CD4-positive, alpha-beta T cell (primary cell): ENCODE data around the gene ZBTB2. TPM values are rescaled to one million over a fixed set of nuclear protein-coding genes. Genes with fewer than 3 reads are reported as not detected.

Experiments used
- ATAC-seq: fragments of 200-7000 bp; cut with Tn5 transposase; one replicate; pipeline ENCODE4 v1.10.0; 2022; ENCODE audit warnings: mild to moderate bottlenecking; ENCODE audit not compliant: poor library complexity
- CTCF ChIA-PET: fragments of 350-600 bp; sonication (Branson Sonifier 250); formaldehyde crosslinking; loops from one replicate; lab custom pipeline; 2021; ENCODE audit warnings: antibody characterized with exemption, inconsistent platforms; lab: Charles Lee
- POLR2A ChIA-PET: fragments of 350-600 bp; sonication (Branson Sonifier 250); formaldehyde crosslinking; loops from one replicate; lab custom pipeline; 2021; ENCODE audit warnings: antibody characterized with exemption, inconsistent platforms; lab: Charles Lee
- DNase-seq, 14 experiments: peaks; one replicate each; pipeline ENCODE4 v3.0.0-alpha.2; 2013 to 2020; ENCODE audit warnings: mixed read lengths in 2 of 14
- H3K27ac ChIP-seq, 2 donors: one replicate each; pipeline versions ENCODE4 v1.5.1 to v1.7.0; 2013; ENCODE audit warnings: low read length in 2 of 2, low read depth in 1 of 2, mild to moderate bottlenecking in 1 of 2
- H3K27me3 ChIP-seq, 2 experiments: 1 replicate in 1 of 2; 2 replicates in 1 of 2; pipeline versions ENCODE4 v1.6.1 to v1.7.0; 2013; ENCODE audit warnings: low read length in 2 of 2, control low read depth in 1 of 2, mild to moderate bottlenecking in 1 of 2, moderate library complexity in 1 of 2; ENCODE audit not compliant: insufficient read depth in 2 of 2, control insufficient read depth in 1 of 2
- H3K36me3 ChIP-seq: one replicate; pipeline ENCODE4 v1.6.1; 2013; ENCODE audit warnings: low read length, control low read depth; ENCODE audit not compliant: insufficient read depth
- H3K4me1 ChIP-seq: one replicate; pipeline ENCODE4 v1.6.1; 2013; ENCODE audit warnings: low read length, control low read depth; ENCODE audit not compliant: insufficient read depth
- H3K4me3 ChIP-seq: one replicate; pipeline ENCODE4 v1.5.1; 2013; ENCODE audit warnings: mild to moderate bottlenecking, low read length, moderate library complexity
- H3K9me3 ChIP-seq, 2 experiments: 1 replicate in 1 of 2; 2 replicates in 1 of 2; pipeline versions ENCODE4 v1.6.1 to v1.7.0; 2013; ENCODE audit warnings: low read length in 2 of 2, mild to moderate bottlenecking in 2 of 2, control low read depth in 1 of 2, moderate library complexity in 1 of 2; ENCODE audit not compliant: control insufficient read depth in 1 of 2, insufficient read depth in 1 of 2
- H3K27ac Mint-ChIP-seq: one replicate; pipeline ENCODE4 v1.8.0; 2020; ENCODE audit warnings: mixed read lengths
- H3K27me3 Mint-ChIP-seq: one replicate; pipeline ENCODE4 v1.8.0; 2021; ENCODE audit warnings: mixed read lengths
- H3K36me3 Mint-ChIP-seq: one replicate; pipeline ENCODE4 v1.8.0; 2021; ENCODE audit warnings: low read depth, mixed read lengths
- H3K4me1 Mint-ChIP-seq: one replicate; pipeline ENCODE4 v1.8.0; 2021; ENCODE audit warnings: low read depth, mixed read lengths
- H3K4me3 Mint-ChIP-seq: one replicate; pipeline ENCODE4 v1.8.0; 2020; ENCODE audit warnings: mild to moderate bottlenecking, mixed read lengths
- H3K9me3 Mint-ChIP-seq: one replicate; pipeline ENCODE4 v1.8.0; 2020; ENCODE audit warnings: mixed read lengths
- intact Hi-C, 2 experiments: fragments of 100-400 bp; cut with DNase I in 1 of 2; cut with micrococcal nuclease in 1 of 2; formaldehyde crosslinking; loops; one replicate each; pipeline versions ENCODE4 v1.15.1 to v1.9.0; 2023 to 2025; cut with DNase I, micrococcal nuclease
- total RNA-seq, 174 experiments: library from RNA in 2 of 174; stranded (reverse) in 2 of 174; gene quantifications; one replicate each; pipeline ENCODE4 v1.2.3 and lab custom pipeline; 2021 to 2026
- TF ChIP-seq, protein P1 (sequence below): fragments of 200-600 bp; IDR thresholded peaks from one replicate; pipeline ENCODE4 v1.8.0; 2022; ENCODE audit warnings: antibody characterized with exemption, mild to moderate bottlenecking

Gene ZBTB2
- total RNA-seq, 2 experiments from 2014 or later, result 18.6 to 19.1 TPM

DNA sequence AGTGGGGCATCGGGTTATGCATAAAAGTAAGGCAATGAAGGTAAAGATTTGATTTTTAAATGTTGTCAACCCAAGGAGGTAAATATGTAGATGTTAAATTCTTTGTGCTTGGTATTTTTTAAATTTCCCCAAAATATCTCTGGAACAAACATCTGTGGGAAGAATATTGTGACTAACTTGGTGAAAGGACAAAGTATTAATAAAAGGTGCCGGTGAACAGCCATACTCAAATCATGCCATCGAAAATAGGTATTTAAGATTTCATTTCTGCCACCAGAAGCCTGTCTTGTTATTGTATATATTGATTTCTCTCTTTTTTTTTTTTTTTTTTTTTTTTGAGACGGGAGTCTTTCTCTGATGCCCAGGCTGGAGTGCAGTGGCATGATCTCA, 12.6 kb upstream of the ZBTB2 start:
- DNase-seq, result no peak
- no peaks in the 10 kb centered on the region for H3K27me3 ChIP-seq
- H3K27ac Mint-ChIP-seq, result peak overlapping the region; percentile 6
- no peaks in the 10 kb centered on the region for H3K9me3 ChIP-seq
- POLR2A ChIA-PET, result no interaction called here
- H3K4me1 ChIP-seq, result peaks cover 17% of the 10 kb centered on the region
- peaks cover 14% of the 10 kb centered on the region for H3K36me3 ChIP-seq
- no peak for ATAC-seq
- no peaks in the 10 kb centered on the region for H3K27me3 Mint-ChIP-seq
- intact Hi-C loops, result loop anchor here in 1 of 2 experiments (5.0 kb wide), 1 partner anchor 52 kb away; no protein-coding TSS in a partner anchor
- H3K4me3 Mint-ChIP-seq, result no peak overlapping the region
- TF ChIP-seq, protein P1, sequence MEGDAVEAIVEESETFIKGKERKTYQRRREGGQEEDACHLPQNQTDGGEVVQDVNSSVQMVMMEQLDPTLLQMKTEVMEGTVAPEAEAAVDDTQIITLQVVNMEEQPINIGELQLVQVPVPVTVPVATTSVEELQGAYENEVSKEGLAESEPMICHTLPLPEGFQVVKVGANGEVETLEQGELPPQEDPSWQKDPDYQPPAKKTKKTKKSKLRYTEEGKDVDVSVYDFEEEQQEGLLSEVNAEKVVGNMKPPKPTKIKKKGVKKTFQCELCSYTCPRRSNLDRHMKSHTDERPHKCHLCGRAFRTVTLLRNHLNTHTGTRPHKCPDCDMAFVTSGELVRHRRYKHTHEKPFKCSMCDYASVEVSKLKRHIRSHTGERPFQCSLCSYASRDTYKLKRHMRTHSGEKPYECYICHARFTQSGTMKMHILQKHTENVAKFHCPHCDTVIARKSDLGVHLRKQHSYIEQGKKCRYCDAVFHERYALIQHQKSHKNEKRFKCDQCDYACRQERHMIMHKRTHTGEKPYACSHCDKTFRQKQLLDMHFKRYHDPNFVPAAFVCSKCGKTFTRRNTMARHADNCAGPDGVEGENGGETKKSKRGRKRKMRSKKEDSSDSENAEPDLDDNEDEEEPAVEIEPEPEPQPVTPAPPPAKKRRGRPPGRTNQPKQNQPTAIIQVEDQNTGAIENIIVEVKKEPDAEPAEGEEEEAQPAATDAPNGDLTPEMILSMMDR, result no peak
- peaks cover 58% of the 10 kb centered on the region for H3K4me1 Mint-ChIP-seq
- H3K36me3 Mint-ChIP-seq, result peaks cover 62% of the 10 kb centered on the region
- no peak overlapping the region for H3K27ac ChIP-seq
- CTCF ChIA-PET, result no interaction called here
- no peak overlapping the region for H3K4me3 ChIP-seq
- H3K9me3 Mint-ChIP-seq, result no peaks in the 10 kb centered on the region

DNA sequence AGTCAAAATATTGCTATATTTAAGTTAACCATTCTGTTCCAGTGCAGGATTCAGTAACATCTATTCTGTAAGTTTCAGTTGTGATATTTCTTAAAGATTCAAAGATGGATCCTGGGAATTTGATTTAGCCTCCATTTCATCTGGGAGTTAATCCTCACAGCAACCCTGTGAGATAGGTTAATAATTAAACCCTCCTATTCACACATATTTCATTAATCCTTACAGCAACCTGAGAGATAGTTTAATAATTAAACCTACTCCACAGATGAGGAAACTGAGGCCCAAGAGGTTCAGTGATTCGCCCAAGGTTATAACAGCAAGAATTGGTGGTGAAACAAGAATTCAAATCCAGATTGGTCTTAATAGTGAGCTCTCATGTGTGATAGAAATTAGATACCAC, 10.9 kb upstream of the ZBTB2 start:
- H3K36me3 ChIP-seq, result peaks cover 17% of the 10 kb centered on the region
- intact Hi-C loops, result loop anchor here in 1 of 2 experiments (5.0 kb wide), 1 partner anchor 50 kb away; no protein-coding TSS in a partner anchor

DNA sequence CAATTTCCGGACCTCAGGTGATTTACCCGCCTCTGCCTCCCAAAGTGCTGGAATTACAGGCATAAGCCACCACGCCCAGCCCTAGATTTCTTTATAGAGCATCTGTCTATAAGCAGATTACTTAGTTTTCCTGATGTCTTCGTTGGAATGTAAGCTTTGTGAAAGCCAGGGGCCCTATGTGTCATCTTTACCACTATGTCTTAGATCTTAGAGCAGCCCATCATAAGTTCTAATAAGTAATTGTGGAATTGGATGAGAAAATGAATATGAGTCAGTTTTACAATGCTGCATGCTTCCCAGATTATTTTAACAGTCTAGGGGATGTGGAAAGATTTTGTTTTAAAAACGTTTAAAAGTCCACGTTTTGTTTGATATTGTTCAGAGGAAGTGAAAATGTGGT, 9.1 kb upstream of the ZBTB2 start:
- no peak overlapping the region for H3K4me3 ChIP-seq
- TF ChIP-seq, protein P1, result no peak
- CTCF ChIA-PET, result no interaction called here
- DNase-seq, result no peak
- intact Hi-C loops, result loop anchor here in 1 of 2 experiments (5.0 kb wide), 1 partner anchor 48 kb away; no protein-coding TSS in a partner anchor
- H3K27ac Mint-ChIP-seq, result peak overlapping the region; percentile 76
- no peaks in the 10 kb centered on the region for H3K9me3 Mint-ChIP-seq
- H3K9me3 ChIP-seq, result no peaks in the 10 kb centered on the region
- H3K4me1 Mint-ChIP-seq, result peaks cover 70% of the 10 kb centered on the region
- H3K36me3 ChIP-seq, result peaks cover 19% of the 10 kb centered on the region
- peak overlapping the region; percentile 15 for H3K4me3 Mint-ChIP-seq
- H3K27ac ChIP-seq, result no peak overlapping the region
- H3K36me3 Mint-ChIP-seq, result peaks cover 59% of the 10 kb centered on the region
- H3K4me1 ChIP-seq, result peaks cover 38% of the 10 kb centered on the region
- ATAC-seq, result no peak
- H3K27me3 ChIP-seq, result no peaks in the 10 kb centered on the region
- H3K27me3 Mint-ChIP-seq, result no peaks in the 10 kb centered on the region
- POLR2A ChIA-PET, result interaction anchor here (1.1 kb wide), 1 partner anchor 82 kb away, joined by 3 read pairs; no protein-coding TSS in a partner anchor

More for the DNA sequence above, 10.9 kb upstream of the ZBTB2 start:
- ChIA-PET CTCF (no interaction called here), POLR2A (interaction anchor here (0.9 kb wide), 1 partner anchor 13 kb away, joined by 3 read pairs; no protein-coding TSS in a partner anchor)
- no peak overlapping the region for H3K4me3 Mint-ChIP-seq
- peaks cover 68% of the 10 kb centered on the region for H3K4me1 Mint-ChIP-seq
- H3K9me3 Mint-ChIP-seq, result no peaks in the 10 kb centered on the region
- Histone ChIP-seq H3K4me3 (no peak overlapping the region), H3K27ac (no peak overlapping the region), H3K27me3 (no peaks in the 10 kb centered on the region), H3K4me1 (peaks cover 26% of the 10 kb centered on the region), H3K9me3 (no peaks in the 10 kb centered on the region)
- peaks cover 63% of the 10 kb centered on the region for H3K36me3 Mint-ChIP-seq
- DNase-seq, result no peak
- TF ChIP-seq, protein P1, result no peak
- H3K27ac Mint-ChIP-seq, result peak overlapping the region; percentile 65
- no peak for ATAC-seq
- H3K27me3 Mint-ChIP-seq, result no peaks in the 10 kb centered on the region
